H9 (cell line): ENCODE results near the gene CPNE7. TPM values are rescaled to one million over a fixed set of nuclear protein-coding genes. Genes with fewer than 3 reads are reported as not detected.

ENCODE experiments used
- DNase-seq: peaks from one replicate; pipeline ENCODE4 v3.0.0-alpha.2; 2017
- H2AFZ ChIP-seq: one replicate; pipeline ENCODE4 v1.6.1; 2013; ENCODE audit warnings: mild to moderate bottlenecking, low read length, control low read depth, moderate library complexity
- H2AK5ac ChIP-seq: 2 replicates; pipeline ENCODE4 v1.6.1; 2013; ENCODE audit warnings: low read length, control low read depth, mixed read lengths; ENCODE audit not compliant: insufficient read length
- H2BK120ac ChIP-seq: one replicate; pipeline ENCODE4 v1.6.1; 2013; ENCODE audit warnings: low read depth, mild to moderate bottlenecking, low read length, control low read depth, inconsistent platforms; ENCODE audit not compliant: poor library complexity, severe bottlenecking
- H2BK12ac ChIP-seq: 2 replicates; pipeline ENCODE4 v1.6.1; 2013; ENCODE audit warnings: low read length, control low read depth, mixed read lengths, low read depth; ENCODE audit not compliant: insufficient read length
- H2BK15ac ChIP-seq: 2 replicates; pipeline ENCODE4 v1.6.1; 2013; ENCODE audit warnings: low read depth, low read length, control low read depth
- H2BK20ac ChIP-seq: one replicate; pipeline ENCODE4 v1.6.1; 2013; ENCODE audit warnings: low read depth, mild to moderate bottlenecking, low read length, control low read depth, inconsistent platforms; ENCODE audit not compliant: poor library complexity, severe bottlenecking
- H2BK5ac ChIP-seq: 2 replicates; pipeline ENCODE4 v1.6.1; 2013; ENCODE audit warnings: low read length, control low read depth, mixed read lengths; ENCODE audit not compliant: insufficient read length
- H3K14ac ChIP-seq: 2 replicates; pipeline ENCODE4 v1.6.1; 2013; ENCODE audit warnings: low read length, control low read depth; ENCODE audit not compliant: insufficient read depth
- H3K18ac ChIP-seq: 2 replicates; pipeline ENCODE4 v1.6.1; 2013; ENCODE audit warnings: low read depth, mild to moderate bottlenecking, mixed read lengths, low read length, control low read depth; ENCODE audit not compliant: insufficient read length
- H3K23ac ChIP-seq: 2 replicates; pipeline ENCODE4 v1.6.1; 2013; ENCODE audit warnings: low read length, control low read depth, mixed read lengths, low read depth; ENCODE audit not compliant: insufficient read length
- H3K23me2 ChIP-seq: 2 replicates; pipeline ENCODE4 v1.6.1; 2013; ENCODE audit warnings: low read depth, mild to moderate bottlenecking, mixed read lengths, low read length, control low read depth; ENCODE audit not compliant: insufficient read length, poor library complexity, severe bottlenecking
- H3K27ac ChIP-seq: 2 replicates; pipeline ENCODE4 v1.5.1; 2013; ENCODE audit warnings: low read length, control low read depth, mixed read lengths, low read depth; ENCODE audit not compliant: insufficient read length
- H3K27me3 ChIP-seq: 2 replicates; pipeline ENCODE4 v1.6.1; 2013; ENCODE audit warnings: low read length, control low read depth, inconsistent platforms; ENCODE audit not compliant: insufficient read depth
- H3K4ac ChIP-seq: 2 replicates; pipeline ENCODE4 v1.6.1; 2013; ENCODE audit warnings: low read depth, mild to moderate bottlenecking, control low read depth, inconsistent platforms, low read length, moderate library complexity
- H3K4me1 ChIP-seq: 2 replicates; pipeline ENCODE4 v1.6.1; 2013; ENCODE audit warnings: low read length, control low read depth, inconsistent platforms; ENCODE audit not compliant: insufficient read depth
- H3K4me2 ChIP-seq: 2 replicates; pipeline ENCODE4 v1.6.1; 2013; ENCODE audit warnings: low read length, control low read depth, mixed read lengths; ENCODE audit not compliant: insufficient read length, insufficient read depth
- H3K56ac ChIP-seq: 2 replicates; pipeline ENCODE4 v1.6.1; 2013; ENCODE audit warnings: low read depth, mild to moderate bottlenecking, mixed read lengths, low read length, control low read depth; ENCODE audit not compliant: insufficient read length
- H3K79me1 ChIP-seq: 2 replicates; pipeline ENCODE4 v1.6.1; 2013; ENCODE audit warnings: low read depth, mild to moderate bottlenecking, moderate library complexity, low read length, control low read depth, inconsistent platforms; ENCODE audit not compliant: insufficient read depth, poor library complexity, severe bottlenecking
- H3K79me2 ChIP-seq: 2 replicates; pipeline ENCODE4 v1.6.1; 2013; ENCODE audit warnings: low read length, control low read depth, inconsistent platforms; ENCODE audit not compliant: insufficient read depth
- H3K9ac ChIP-seq: 2 replicates; pipeline ENCODE4 v1.6.1; 2013; ENCODE audit warnings: low read length, control low read depth, mixed read lengths; ENCODE audit not compliant: insufficient read length; ENCODE audit errors: extremely low read depth
- H3K9me3 ChIP-seq: one replicate; pipeline ENCODE4 v1.6.1; 2013; ENCODE audit warnings: low read depth, low read length, inconsistent platforms; ENCODE audit not compliant: control insufficient read depth
- H3T11ph ChIP-seq: one replicate; pipeline ENCODE4 v1.6.1; 2013; ENCODE audit warnings: mild to moderate bottlenecking, low read length, control low read depth, inconsistent platforms
- H4K20me1 ChIP-seq: one replicate; pipeline ENCODE4 v1.6.1; 2013; ENCODE audit not compliant: control insufficient read depth, insufficient read length, insufficient read depth
- H4K5ac ChIP-seq: 2 replicates; pipeline ENCODE4 v1.6.1; 2013; ENCODE audit warnings: low read depth, mild to moderate bottlenecking, mixed read lengths, low read length, control low read depth; ENCODE audit not compliant: insufficient read length
- H4K8ac ChIP-seq: replicated peaks from 2 replicates; pipeline ENCODE4 v1.6.1; 2013; ENCODE audit warnings: low read length, control low read depth, mixed read lengths, low read depth; ENCODE audit not compliant: insufficient read length
- H4K91ac ChIP-seq: 2 replicates; pipeline ENCODE4 v1.6.1; 2013; ENCODE audit warnings: low read depth, mild to moderate bottlenecking, moderate library complexity, mixed read lengths, low read length, control low read depth; ENCODE audit not compliant: insufficient read length
- H3K27ac Mint-ChIP-seq, 3 experiments: 2 replicates in 2 of 3; 3 replicates in 1 of 3; pipeline ENCODE4 v1.8.0; 2020 to 2021; ENCODE audit warnings: mixed read lengths in 3 of 3, mild to moderate bottlenecking in 1 of 3, moderate library complexity in 1 of 3
- H3K27me3 Mint-ChIP-seq: 2 replicates; pipeline ENCODE4 v1.8.0; 2021; ENCODE audit warnings: low read depth, mild to moderate bottlenecking, moderate library complexity, mixed read lengths
- H3K36me3 Mint-ChIP-seq, 3 experiments: 2 replicates in 2 of 3; 3 replicates in 1 of 3; pipeline ENCODE4 v1.8.0; 2020 to 2021; ENCODE audit warnings: low read depth in 3 of 3, mixed read lengths in 3 of 3; ENCODE audit not compliant: insufficient read depth in 1 of 3
- H3K4me1 Mint-ChIP-seq, 2 experiments: 2 replicates each; pipeline ENCODE4 v1.8.0; 2020; ENCODE audit warnings: mixed read lengths in 2 of 2
- H3K4me3 Mint-ChIP-seq, 2 experiments: 2 replicates in 1 of 2; 3 replicates in 1 of 2; pipeline ENCODE4 v1.8.0; 2020 to 2021; ENCODE audit warnings: mild to moderate bottlenecking in 2 of 2, mixed read lengths in 2 of 2, moderate library complexity in 1 of 2
- H3K9me3 Mint-ChIP-seq, 2 experiments: 2 replicates in 1 of 2; 3 replicates in 1 of 2; pipeline ENCODE4 v1.8.0; 2020; ENCODE audit warnings: mild to moderate bottlenecking in 2 of 2, mixed read lengths in 2 of 2, moderate library complexity in 1 of 2
- CTCF ChIP-seq: fragments of 200-600 bp; sonication (generic); conservative IDR thresholded peaks from 3 replicates; pipeline ENCODE4 v1.8.0; 2021; ENCODE audit warnings: antibody characterized with exemption, mild to moderate bottlenecking
- WGBS: extraction: QIAGEN DNeasy Blood & Tissue Kit; methylation state at CpG from one replicate; pipeline ENCODE4 v1.1.7; 2013; ENCODE audit warnings: missing lambda C conversion rate, low lambda C conversion rate, mixed read lengths; ENCODE audit not compliant: insufficient read length; ENCODE audit errors: extremely low coverage; 5-methylcytosine and 5-hydroxymethylcytosine counted together
- total RNA-seq: library from RNA; stranded (reverse); gene quantifications from 2 replicates; pipeline ENCODE4 v1.2.1, GENCODE V29; 2021

Gene CPNE7
- total RNA-seq, 1 experiment from 2014 or later: 23.4 TPM

- Histone ChIP-seq H3K79me2 (no peaks in the 10 kb centered on the region), H3T11ph (no peak overlapping the region), H2BK15ac (no peak overlapping the region), H3K14ac (peak overlapping the region; percentile 16; the same call in 1 of the 2 replicates), H4K8ac (no peak overlapping the region), H2BK120ac (no peak overlapping the region), H4K20me1 (no peaks in the 10 kb centered on the region), H2AK5ac (no peak overlapping the region), H3K4me2 (no peak overlapping the region), H3K9me3 (no peaks in the 10 kb centered on the region), H3K23me2 (no peaks in the 10 kb centered on the region), H3K56ac (no peak overlapping the region), H3K18ac (no peak overlapping the region), H2AFZ (no peak overlapping the region), H4K5ac (peak overlapping the region; percentile 46), H4K91ac (no peak overlapping the region), H2BK12ac (no peak overlapping the region), H3K4me1 (no peaks in the 10 kb centered on the region; the same call in 1 of the 2 replicates), H3K79me1 (no peaks in the 10 kb centered on the region), H3K27ac (no peak overlapping the region), H2BK20ac (no peak overlapping the region), H3K23ac (no peak overlapping the region), H3K27me3 (peaks cover 2% of the 10 kb centered on the region; the same call in 1 of the 2 replicates), H3K9ac (no peak overlapping the region), H3K4ac (no peak overlapping the region), H2BK5ac (no peak overlapping the region)
- H3K36me3 Mint-ChIP-seq: no peaks in the 10 kb centered on the region; a peak in 1 of 7 replicates
- H3K4me1 Mint-ChIP-seq: peaks cover 9 to 45% of the 10 kb centered on the region in 2 experiments
- peaks cover 38% of the 10 kb centered on the region for H3K27me3 Mint-ChIP-seq
- no CpG with 5 or more reads among the region's 28 CpGs for WGBS
- H3K4me3 Mint-ChIP-seq: no peak overlapping the region; a peak in 2 of 5 replicates
- no peaks in the 10 kb centered on the region; a peak in 1 of 5 replicates for H3K9me3 Mint-ChIP-seq
- peak overlapping the region in 1 of 3 experiments; percentile 37; a peak in 2 of 7 replicates for H3K27ac Mint-ChIP-seq
- no peak for TF ChIP-seq CTCF
- DNase-seq: no peak
Observed at GRCh38 chr16:89623511-89624261, 48.1 kb downstream of the CPNE7 start.
